HepG2 (cell line): ENCODE measurements around the gene DOCK3. TPM values are rescaled to one million over a fixed set of nuclear protein-coding genes. Genes with fewer than 3 reads are reported as not detected.

Experiments
- ATAC-seq: fragments of 200-7000 bp; cut with Tn5 transposase; 3 replicates; pipeline ENCODE4 v1.9.1; 2020; ENCODE audit warnings: mild to moderate bottlenecking, moderate library complexity
- BruUV-seq: library from RNA; stranded (reverse); fragments of 400-500 nt; replicated peaks from 2 replicates; lab custom pipeline; 2021; lab: Mats Ljungman, UMichigan
- CTCF ChIA-PET: fragments of 300-600 bp; formaldehyde crosslinking; extraction: SDS; loops from one replicate; lab custom pipeline; 2021; ENCODE audit warnings: low total read pairs, inconsistent platforms, low intra/inter-chr PET ratio; lab: Yijun Ruan, JAX
- POLR2A ChIA-PET: fragments of 350-600 bp; sonication (Branson Sonifier 250); formaldehyde crosslinking; loops from one replicate; lab custom pipeline; 2020; ENCODE audit warnings: antibody characterized with exemption, inconsistent platforms; lab: Yijun Ruan, JAX
- DNase-seq: peaks from one replicate; pipeline ENCODE4 v3.0.0-alpha.2; 2015; ENCODE audit warnings: low spot score
- FAIRE-seq: peaks from 3 replicates; lab custom pipeline; 2011; peaks lifted over from hg19 to GRCh38; lab: Jason Lieb, UNC
- H2AFZ ChIP-seq: one replicate; pipeline ENCODE4 v1.6.1; 2011; ENCODE audit warnings: low read length, inconsistent platforms
- H3K27ac ChIP-seq: fragments of 300-600 bp; 3 replicates; pipeline ENCODE4 v1.8.0; 2011; ENCODE audit warnings: mixed run types, mild to moderate bottlenecking, mixed read lengths, low read length, inconsistent platforms; ENCODE audit not compliant: insufficient read depth; ENCODE audit errors: extremely low read length
- H3K27me3 ChIP-seq, 2 experiments: fragments of 200-600 bp in 1 of 2; 2 replicates in 1 of 2; 3 replicates in 1 of 2; pipeline versions ENCODE4 v1.6.0 to v1.8.0; 2011; ENCODE audit warnings: low read length in 2 of 2, mild to moderate bottlenecking in 2 of 2, moderate library complexity in 2 of 2, inconsistent platforms in 1 of 2; ENCODE audit not compliant: insufficient read depth in 2 of 2, control insufficient read depth in 1 of 2
- H3K36me3 ChIP-seq, 2 experiments: fragments of 200-600 bp in 1 of 2; replicated peaks in 1 of 2; 2 replicates in 1 of 2; 3 replicates in 1 of 2; pipeline versions ENCODE4 v1.5.1 to v1.8.0; 2011; ENCODE audit warnings: low read length in 2 of 2, inconsistent platforms in 1 of 2; ENCODE audit not compliant: insufficient read depth in 2 of 2, control insufficient read depth in 1 of 2
- H3K4me1 ChIP-seq: 2 replicates; pipeline ENCODE4 v1.5.1; 2012; ENCODE audit warnings: low read length, inconsistent platforms; ENCODE audit not compliant: insufficient read depth
- H3K4me2 ChIP-seq: 2 replicates; pipeline ENCODE4 v1.6.0; 2011; ENCODE audit warnings: low read depth, low read length, inconsistent platforms
- H3K4me3 ChIP-seq, 3 experiments: fragments of 200-600 bp in 1 of 3; sonication (generic), shearing (Covaris generic) in 1 of 3; replicated peaks in 1 of 3; 2 replicates each; pipeline ENCODE4 v1.5.1; 2011 to 2016; ENCODE audit warnings: low read length in 3 of 3, inconsistent platforms in 2 of 3, low read depth in 2 of 3, mild to moderate bottlenecking in 2 of 3, control low read depth in 1 of 3, mixed read lengths in 1 of 3; ENCODE audit not compliant: insufficient read depth in 1 of 3
- H3K79me2 ChIP-seq: one replicate; pipeline ENCODE4 v1.6.1; 2011; ENCODE audit warnings: low read length, inconsistent platforms; ENCODE audit not compliant: insufficient read depth
- H3K9ac ChIP-seq: 2 replicates; pipeline ENCODE4 v1.6.0; 2011; ENCODE audit warnings: mild to moderate bottlenecking, low read depth, low read length, inconsistent platforms; ENCODE audit not compliant: insufficient read depth
- H3K9me3 ChIP-seq: 2 replicates; pipeline ENCODE4 v1.5.1; 2012; ENCODE audit warnings: mild to moderate bottlenecking, low read length
- H4K20me1 ChIP-seq: 2 replicates; pipeline ENCODE4 v1.6.0; 2011; ENCODE audit warnings: inconsistent platforms, mild to moderate bottlenecking, low read length, moderate library complexity; ENCODE audit not compliant: insufficient read depth
- U2AF2 ChIP-seq: fragments of 200-400 bp; formaldehyde crosslinking; IDR thresholded peaks from 2 replicates; pipeline ENCODE4 v1.6.1; 2017; ENCODE audit warnings: low read depth, mild to moderate bottlenecking, low read length
- ZNF484 ChIP-seq: sonication (generic); formaldehyde crosslinking; IDR thresholded peaks from 2 replicates; pipeline ENCODE4 v1.5.1; 2020; ENCODE audit warnings: mild to moderate bottlenecking, low read depth, missing genetic modification reagents, borderline replicate concordance
- ZNF775 ChIP-seq: sonication (generic); formaldehyde crosslinking; IDR thresholded peaks from 2 replicates; pipeline ENCODE4 v1.4.0; 2020; ENCODE audit warnings: missing genetic modification reagents, mild to moderate bottlenecking, moderate library complexity, borderline replicate concordance
- WGBS: methylation state at CpG from one replicate; pipeline ENCODE4 v1.1.6; 2017; ENCODE audit warnings: low lambda C conversion rate; 5-methylcytosine and 5-hydroxymethylcytosine counted together
- in situ Hi-C: cut with HindIII; loops from 2 replicates; pipeline ENCODE4 v1.10.0; 2017; ENCODE audit warnings: low pct_unique_long_range_greater_than_20kb; ENCODE audit not compliant: extremely low pct_ligation_motif_present
- intact Hi-C: fragments of 100-400 bp; cut with micrococcal nuclease; formaldehyde crosslinking; loops from one replicate; pipeline ENCODE4 v1.10.0; 2022; ENCODE audit not compliant: unreplicated experiment
- polyA plus RNA-seq, 8 experiments: library from polyadenylated mRNA; depleted of rRNA in 3 of 8; stranded (reverse) in 7 of 8; unstranded in 1 of 8; fragments of >200 nt; fragmentation: Illumina TruSeq in 4 of 8; extraction: Trizol in 4 of 8; gene quantifications; 2 replicates each; pipeline versions ENCODE4 v1.2.1 to v1.2.3, GENCODE V29; 2011 to 2016; ENCODE audit warnings: low read depth in 4 of 8, missing spikeins in 1 of 8, mixed read lengths in 1 of 8; ENCODE audit not compliant: insufficient read depth in 1 of 8
- total RNA-seq, 5 experiments: library from RNA; depleted of rRNA; stranded (reverse); fragments of >200 nt; fragmentation: Illumina TruSeq; extraction: Trizol; gene quantifications; 2 replicates each; pipeline ENCODE4 v1.2.3, GENCODE V29; 2016; ENCODE audit warnings: low read depth in 1 of 5
- TF ChIP-seq, protein P1 (sequence below): sonication (generic); formaldehyde crosslinking; IDR thresholded peaks from 2 replicates; pipeline ENCODE4 v1.5.0; 2020; ENCODE audit warnings: mild to moderate bottlenecking, missing genetic modification reagents
- TF ChIP-seq, protein P2 (sequence below): sonication (generic); formaldehyde crosslinking; IDR thresholded peaks from 2 replicates; pipeline ENCODE4 v1.8.0; 2022; ENCODE audit warnings: mild to moderate bottlenecking, missing genetic modification reagents, moderate library complexity
- TF ChIP-seq, protein P3 (sequence below): sonication (generic); formaldehyde crosslinking; IDR thresholded peaks from 2 replicates; pipeline ENCODE4 v1.4.0; 2020; ENCODE audit warnings: mild to moderate bottlenecking, low read depth, missing genetic modification reagents

The DOCK3 gene
- total and polyA plus RNA-seq, 2 of the 13 experiments (the other 11 are each of a cell fraction or from before 2014, with no cell fraction given): not detected

DNA sequence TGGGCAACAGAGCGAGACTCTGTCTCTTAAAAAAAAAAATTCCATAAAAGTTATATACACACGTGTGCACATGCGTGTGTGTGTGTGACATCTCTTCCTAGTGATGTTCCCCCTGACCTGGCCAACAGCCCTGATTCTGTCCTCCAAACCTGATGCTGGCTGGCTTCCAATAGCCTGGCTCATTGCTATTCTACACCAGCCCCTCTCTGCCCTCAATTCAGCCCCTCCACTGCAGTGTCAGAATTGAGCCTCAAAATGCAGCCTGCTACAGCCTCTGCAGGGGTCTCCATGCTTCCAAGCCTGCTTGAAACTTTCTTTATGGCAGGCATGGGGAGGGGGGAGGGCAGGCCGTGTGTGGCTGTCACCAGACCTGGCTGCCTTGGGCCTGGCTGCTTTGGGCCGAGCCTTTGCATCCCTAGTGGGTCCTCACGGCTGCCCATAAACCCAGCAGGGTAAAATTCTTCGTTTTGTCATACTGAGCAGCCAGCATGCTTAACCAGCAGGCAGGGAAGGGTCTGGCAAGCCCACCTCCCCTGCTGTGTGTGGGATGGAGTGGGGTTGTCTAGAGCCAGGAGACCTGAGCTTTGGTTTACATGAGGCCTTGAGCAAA lies 22.7 kb upstream of the DOCK3 start:
- no peak overlapping the region for H3K4me3 ChIP-seq
- intact Hi-C loops: loop anchor here (1.0 kb wide), 1 partner anchor 36 kb away; no protein-coding TSS in a partner anchor
- TF ChIP-seq, protein P1, sequence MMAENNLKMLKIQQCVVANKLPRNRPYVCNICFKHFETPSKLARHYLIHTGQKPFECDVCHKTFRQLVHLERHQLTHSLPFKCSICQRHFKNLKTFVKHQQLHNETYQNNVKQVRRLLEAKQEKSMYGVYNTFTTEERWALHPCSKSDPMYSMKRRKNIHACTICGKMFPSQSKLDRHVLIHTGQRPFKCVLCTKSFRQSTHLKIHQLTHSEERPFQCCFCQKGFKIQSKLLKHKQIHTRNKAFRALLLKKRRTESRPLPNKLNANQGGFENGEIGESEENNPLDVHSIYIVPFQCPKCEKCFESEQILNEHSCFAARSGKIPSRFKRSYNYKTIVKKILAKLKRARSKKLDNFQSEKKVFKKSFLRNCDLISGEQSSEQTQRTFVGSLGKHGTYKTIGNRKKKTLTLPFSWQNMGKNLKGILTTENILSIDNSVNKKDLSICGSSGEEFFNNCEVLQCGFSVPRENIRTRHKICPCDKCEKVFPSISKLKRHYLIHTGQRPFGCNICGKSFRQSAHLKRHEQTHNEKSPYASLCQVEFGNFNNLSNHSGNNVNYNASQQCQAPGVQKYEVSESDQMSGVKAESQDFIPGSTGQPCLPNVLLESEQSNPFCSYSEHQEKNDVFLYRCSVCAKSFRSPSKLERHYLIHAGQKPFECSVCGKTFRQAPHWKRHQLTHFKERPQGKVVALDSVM (CRISPR knock-in tag): no peak
- TF ChIP-seq, protein P2, sequence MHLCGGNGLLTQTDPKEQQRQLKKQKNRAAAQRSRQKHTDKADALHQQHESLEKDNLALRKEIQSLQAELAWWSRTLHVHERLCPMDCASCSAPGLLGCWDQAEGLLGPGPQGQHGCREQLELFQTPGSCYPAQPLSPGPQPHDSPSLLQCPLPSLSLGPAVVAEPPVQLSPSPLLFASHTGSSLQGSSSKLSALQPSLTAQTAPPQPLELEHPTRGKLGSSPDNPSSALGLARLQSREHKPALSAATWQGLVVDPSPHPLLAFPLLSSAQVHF (CRISPR knock-in tag): no peak
- TF ChIP-seq ZNF775 (CRISPR knock-in tag): no peak
- TF ChIP-seq, protein P3, sequence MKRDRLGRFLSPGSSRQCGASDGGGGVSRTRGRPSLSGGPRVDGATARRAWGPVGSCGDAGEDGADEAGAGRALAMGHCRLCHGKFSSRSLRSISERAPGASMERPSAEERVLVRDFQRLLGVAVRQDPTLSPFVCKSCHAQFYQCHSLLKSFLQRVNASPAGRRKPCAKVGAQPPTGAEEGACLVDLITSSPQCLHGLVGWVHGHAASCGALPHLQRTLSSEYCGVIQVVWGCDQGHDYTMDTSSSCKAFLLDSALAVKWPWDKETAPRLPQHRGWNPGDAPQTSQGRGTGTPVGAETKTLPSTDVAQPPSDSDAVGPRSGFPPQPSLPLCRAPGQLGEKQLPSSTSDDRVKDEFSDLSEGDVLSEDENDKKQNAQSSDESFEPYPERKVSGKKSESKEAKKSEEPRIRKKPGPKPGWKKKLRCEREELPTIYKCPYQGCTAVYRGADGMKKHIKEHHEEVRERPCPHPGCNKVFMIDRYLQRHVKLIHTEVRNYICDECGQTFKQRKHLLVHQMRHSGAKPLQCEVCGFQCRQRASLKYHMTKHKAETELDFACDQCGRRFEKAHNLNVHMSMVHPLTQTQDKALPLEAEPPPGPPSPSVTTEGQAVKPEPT: no peak
- TF ChIP-seq U2AF2: no peak
- no peak for TF ChIP-seq ZNF484
- TF ChIP-seq, all 625 proteins: peak for 0
- ChIA-PET POLR2A (interaction anchor here (1.6 kb wide), 1 partner anchor 36 kb away, joined by 12 read pairs; the partner anchor contains the start of gene MAPKAPK3), CTCF (interaction anchor here (1.1 to 3.0 kb wide), 2 partner anchors 36 to 80 kb away, joined by 4 to 16 read pairs; partner anchors contain the start of gene MAPKAPK3)
- H3K4me1 ChIP-seq: no peaks in the 10 kb centered on the region
- H3K36me3 ChIP-seq: peaks cover 3 to 6% of the 10 kb centered on the region in 2 experiments; a peak in 2 of 5 replicates
- H2AFZ ChIP-seq: no peak overlapping the region
- in situ Hi-C loops: loop anchor here (5.0 kb wide), 2 partner anchors 35 to 80 kb away; partner anchors contain the start of gene MAPKAPK3
- no peak overlapping the region for H3K27ac ChIP-seq
- DNase-seq (no peak), ATAC-seq (no peak), FAIRE-seq (no peak)
- no peak overlapping the region for H3K4me2 ChIP-seq
- no peaks in the 10 kb centered on the region for H3K9me3 ChIP-seq
- no peak overlapping the region for H3K9ac ChIP-seq
- 89% methylated on average over 3 of the region's 7 CpGs for WGBS
- BruUV-seq: no TSS peak
- H3K27me3 ChIP-seq: peaks cover 0 to 9% of the 10 kb centered on the region in 2 experiments; a peak in 2 of 5 replicates
- no peaks in the 10 kb centered on the region for H3K79me2 ChIP-seq
- H4K20me1 ChIP-seq: no peaks in the 10 kb centered on the region
